Fibroblast of lung (primary cell): Measurements from ENCODE around the gene ENDOD1. TPM values are rescaled to one million over a fixed set of nuclear protein-coding genes. Genes with fewer than 3 reads are reported as not detected.

Experiments used
- DNase-seq, 2 donors: peaks; one replicate each; pipeline versions ENCODE4 v3.0.0 to v3.0.0-alpha.2; 2010; ENCODE audit warnings: low read depth in 2 of 2
- H2AFZ ChIP-seq: 2 replicates; pipeline ENCODE4 v1.5.1; 2012; ENCODE audit warnings: low read length, control low read depth, inconsistent platforms
- H3K27ac ChIP-seq: 2 replicates; pipeline ENCODE4 v1.5.1; 2011; ENCODE audit warnings: low read length, control low read depth; ENCODE audit not compliant: insufficient read depth
- H3K27me3 ChIP-seq: 2 replicates; pipeline ENCODE4 v1.5.1; 2011; ENCODE audit warnings: mild to moderate bottlenecking, low read length; ENCODE audit not compliant: control insufficient read depth, insufficient read depth
- H3K36me3 ChIP-seq: 2 replicates; pipeline ENCODE4 v1.5.1; 2011; ENCODE audit warnings: low read length; ENCODE audit not compliant: control insufficient read depth, insufficient read depth
- H3K4me1 ChIP-seq: 2 replicates; pipeline ENCODE4 v1.5.1; 2011; ENCODE audit warnings: low read length; ENCODE audit not compliant: control insufficient read depth, insufficient read depth; ENCODE audit errors: extremely low read depth
- H3K4me2 ChIP-seq: 2 replicates; pipeline ENCODE4 v1.5.1; 2011; ENCODE audit warnings: low read length, control low read depth; ENCODE audit not compliant: insufficient read depth; ENCODE audit errors: extremely low read depth
- H3K4me3 ChIP-seq, 4 experiments: fragments of 200-600 bp in 1 of 4; sonication (generic) in 1 of 4; replicated peaks in 1 of 4; 2 replicates each; pipeline ENCODE4 v1.5.1; 2011 to 2016; ENCODE audit warnings: low read length in 4 of 4, low read depth in 3 of 4, mild to moderate bottlenecking in 3 of 4, control low read depth in 2 of 4, inconsistent platforms in 1 of 4, mixed read lengths in 1 of 4; ENCODE audit not compliant: insufficient read depth in 1 of 4; ENCODE audit errors: control extremely low read depth in 1 of 4
- H3K79me2 ChIP-seq: 2 replicates; pipeline ENCODE4 v1.5.1; 2012; ENCODE audit warnings: mild to moderate bottlenecking, low read length, inconsistent platforms; ENCODE audit not compliant: control insufficient read depth, insufficient read depth
- H3K9ac ChIP-seq: 2 replicates; pipeline ENCODE4 v1.5.1; 2011; ENCODE audit warnings: mild to moderate bottlenecking, low read length, control low read depth; ENCODE audit not compliant: insufficient read depth
- H3K9me3 ChIP-seq: 2 replicates; pipeline ENCODE4 v1.5.1; 2012; ENCODE audit warnings: low read depth, low read length; ENCODE audit not compliant: control insufficient read depth, insufficient read depth
- H4K20me1 ChIP-seq: 2 replicates; pipeline ENCODE4 v1.5.1; 2011; ENCODE audit warnings: low read length; ENCODE audit not compliant: control insufficient read depth, insufficient read depth; ENCODE audit errors: extremely low read depth
- EZH2 ChIP-seq: IDR thresholded peaks from 2 replicates; pipeline ENCODE4 v1.5.1; 2012; ENCODE audit warnings: low read length, control low read depth, mild to moderate bottlenecking; ENCODE audit errors: missing control alignments
- polyA plus RNA-seq, 2 donors: library from polyadenylated mRNA; depleted of rRNA in 1 of 2; stranded (reverse) in 1 of 2; unstranded in 1 of 2; fragments of >200 nt; gene quantifications; 2 replicates each; pipeline ENCODE4 v1.2.1, GENCODE V29; 2011 to 2012; ENCODE audit warnings: missing spikeins in 1 of 2
- total RNA-seq: library from RNA; depleted of rRNA; stranded (reverse); fragments of >200 nt; gene quantifications from 2 replicates; pipeline ENCODE4 v1.2.1, GENCODE V29; 2014
- TF ChIP-seq, protein P1 (sequence below), 2 donors: IDR thresholded peaks in 1 of 2; conservative IDR thresholded peaks in 1 of 2; 1 replicate in 1 of 2; 2 replicates in 1 of 2; pipeline ENCODE4 v1.5.1; 2011 to 2012; ENCODE audit warnings: low read length in 2 of 2, control low read depth in 1 of 2, inconsistent platforms in 1 of 2, low read depth in 1 of 2, mild to moderate bottlenecking in 1 of 2

The ENDOD1 gene
- total and polyA plus RNA-seq, 2 donors (not counting 1 experiment from before 2014, with no cell fraction given) = 33.4 to 50.8 TPM

DNA sequence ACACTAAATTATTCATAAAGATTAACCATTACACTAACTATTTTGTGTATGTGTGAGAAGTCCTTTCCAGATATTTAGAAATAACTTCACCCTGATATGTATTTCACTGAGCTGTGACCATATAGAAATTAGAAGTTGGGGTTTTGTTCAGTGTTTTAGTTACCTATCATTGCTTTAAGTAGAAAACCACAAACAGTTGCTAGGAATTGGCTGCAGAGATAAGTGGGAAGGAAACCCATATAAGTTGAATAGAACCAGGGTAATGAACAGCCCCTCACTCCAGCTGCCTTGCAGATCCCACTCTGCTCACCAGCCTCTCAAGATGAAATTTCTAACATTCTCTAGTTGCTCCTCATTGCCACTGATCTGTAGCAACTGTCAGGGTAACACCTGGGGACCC, 12.7 kb upstream of the ENDOD1 start:
- TF ChIP-seq EZH2 = no peak
- TF ChIP-seq, protein P1, sequence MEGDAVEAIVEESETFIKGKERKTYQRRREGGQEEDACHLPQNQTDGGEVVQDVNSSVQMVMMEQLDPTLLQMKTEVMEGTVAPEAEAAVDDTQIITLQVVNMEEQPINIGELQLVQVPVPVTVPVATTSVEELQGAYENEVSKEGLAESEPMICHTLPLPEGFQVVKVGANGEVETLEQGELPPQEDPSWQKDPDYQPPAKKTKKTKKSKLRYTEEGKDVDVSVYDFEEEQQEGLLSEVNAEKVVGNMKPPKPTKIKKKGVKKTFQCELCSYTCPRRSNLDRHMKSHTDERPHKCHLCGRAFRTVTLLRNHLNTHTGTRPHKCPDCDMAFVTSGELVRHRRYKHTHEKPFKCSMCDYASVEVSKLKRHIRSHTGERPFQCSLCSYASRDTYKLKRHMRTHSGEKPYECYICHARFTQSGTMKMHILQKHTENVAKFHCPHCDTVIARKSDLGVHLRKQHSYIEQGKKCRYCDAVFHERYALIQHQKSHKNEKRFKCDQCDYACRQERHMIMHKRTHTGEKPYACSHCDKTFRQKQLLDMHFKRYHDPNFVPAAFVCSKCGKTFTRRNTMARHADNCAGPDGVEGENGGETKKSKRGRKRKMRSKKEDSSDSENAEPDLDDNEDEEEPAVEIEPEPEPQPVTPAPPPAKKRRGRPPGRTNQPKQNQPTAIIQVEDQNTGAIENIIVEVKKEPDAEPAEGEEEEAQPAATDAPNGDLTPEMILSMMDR (conservative IDR thresholded peaks at IDR 0.05 in 1 of 2, IDR thresholded peaks at IDR 0.05 in 1 of 2; ENCODE audit: low read depth in 1 of 2, low read length in 2 of 2) = no peak
- Histone ChIP-seq H3K79me2 (no peaks in the 10 kb centered on the region), H3K4me3 (no peak overlapping the region), H4K20me1 (no peaks in the 10 kb centered on the region), H3K36me3 (no peaks in the 10 kb centered on the region), H2AFZ (no peak overlapping the region), H3K9ac (no peak overlapping the region), H3K9me3 (no peaks in the 10 kb centered on the region), H3K4me1 (peaks cover 8% of the 10 kb centered on the region), H3K4me2 (no peak overlapping the region), H3K27me3 (no peaks in the 10 kb centered on the region), H3K27ac (no peak overlapping the region)
- DNase-seq = no peak

DNA sequence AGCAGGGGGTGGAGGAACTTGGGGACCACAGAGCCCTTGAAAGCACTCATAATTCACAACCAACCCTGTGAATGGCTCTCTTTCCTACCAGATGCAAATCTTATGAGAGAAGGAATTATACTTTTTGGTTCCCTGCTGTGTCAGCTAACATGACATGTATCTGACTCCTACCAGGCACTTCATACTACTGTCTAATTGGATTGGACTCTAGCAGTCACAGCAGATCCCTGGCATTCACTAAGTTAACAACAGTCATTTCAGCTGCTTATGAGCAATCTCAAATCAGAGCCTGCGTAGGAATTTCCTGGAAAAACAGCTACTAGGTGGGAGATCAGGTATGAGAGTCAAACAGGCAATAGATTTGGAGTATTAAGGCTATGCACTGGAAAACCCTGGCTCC, 11.1 kb upstream of the ENDOD1 start:
- H3K79me2 ChIP-seq = no peaks in the 10 kb centered on the region
- no peaks in the 10 kb centered on the region for H3K9me3 ChIP-seq
- H2AFZ ChIP-seq = no peak overlapping the region
- no peak overlapping the region for H3K4me2 ChIP-seq
- peak in 1 of 2 donors; percentile 33 for DNase-seq
- no peak overlapping the region for H3K4me3 ChIP-seq
- H3K27me3 ChIP-seq = no peaks in the 10 kb centered on the region
- H3K27ac ChIP-seq = no peak overlapping the region
- no peaks in the 10 kb centered on the region for H3K36me3 ChIP-seq
- TF ChIP-seq, protein P1 (conservative IDR thresholded peaks at IDR 0.05 in 1 of 2, IDR thresholded peaks at IDR 0.05 in 1 of 2; ENCODE audit: low read depth in 1 of 2, low read length in 2 of 2) = no peak
- no peak for TF ChIP-seq EZH2
- H3K9ac ChIP-seq = no peak overlapping the region
- H3K4me1 ChIP-seq = peaks cover 8% of the 10 kb centered on the region
- H4K20me1 ChIP-seq = no peaks in the 10 kb centered on the region

DNA sequence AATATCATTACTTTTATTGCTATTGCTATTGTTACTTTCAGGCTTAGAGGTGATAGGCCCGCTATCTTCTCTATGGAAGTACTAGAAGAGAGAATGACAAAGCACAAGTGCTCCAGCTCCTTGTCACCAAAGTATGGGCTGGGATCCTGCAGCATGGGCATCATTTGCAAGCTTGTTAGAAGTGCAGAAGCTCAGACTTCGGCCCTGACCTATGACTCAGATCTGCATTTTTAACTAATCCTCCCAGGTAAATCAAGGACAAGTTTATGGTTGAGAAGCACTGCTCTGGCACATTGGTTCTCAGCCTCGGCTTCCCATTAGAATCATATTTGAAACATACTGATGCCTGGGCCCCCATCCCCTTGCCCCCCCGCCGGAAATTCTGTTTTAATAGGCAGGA, 8.6 kb upstream of the ENDOD1 start:
- TF ChIP-seq EZH2 = no peak
- TF ChIP-seq, protein P1 (conservative IDR thresholded peaks at IDR 0.05 in 1 of 2, IDR thresholded peaks at IDR 0.05 in 1 of 2; ENCODE audit: low read depth in 1 of 2, low read length in 2 of 2) = no peak
- Histone ChIP-seq H3K27me3 (no peaks in the 10 kb centered on the region), H3K27ac (no peak overlapping the region), H3K4me2 (no peak overlapping the region), H2AFZ (no peak overlapping the region), H3K36me3 (no peaks in the 10 kb centered on the region), H3K79me2 (no peaks in the 10 kb centered on the region), H3K4me3 (no peak overlapping the region), H3K4me1 (peaks cover 2% of the 10 kb centered on the region), H3K9me3 (no peaks in the 10 kb centered on the region), H3K9ac (no peak overlapping the region), H4K20me1 (no peaks in the 10 kb centered on the region)
- DNase-seq = no peak
